GM12892 (cell line): Measurements from ENCODE around the gene TNFRSF1A.

ENCODE experiments used
- POLR2A ChIP-seq: IDR thresholded peaks from 2 replicates; pipeline ENCODE4 v1.6.1; 2011; ENCODE audit warnings: low read depth, low read length, control low read depth
- POLR2AphosphoS5 ChIP-seq: IDR thresholded peaks from 2 replicates; pipeline ENCODE4 v1.6.1; 2011; ENCODE audit warnings: low read depth, low read length, control low read depth

DNA sequence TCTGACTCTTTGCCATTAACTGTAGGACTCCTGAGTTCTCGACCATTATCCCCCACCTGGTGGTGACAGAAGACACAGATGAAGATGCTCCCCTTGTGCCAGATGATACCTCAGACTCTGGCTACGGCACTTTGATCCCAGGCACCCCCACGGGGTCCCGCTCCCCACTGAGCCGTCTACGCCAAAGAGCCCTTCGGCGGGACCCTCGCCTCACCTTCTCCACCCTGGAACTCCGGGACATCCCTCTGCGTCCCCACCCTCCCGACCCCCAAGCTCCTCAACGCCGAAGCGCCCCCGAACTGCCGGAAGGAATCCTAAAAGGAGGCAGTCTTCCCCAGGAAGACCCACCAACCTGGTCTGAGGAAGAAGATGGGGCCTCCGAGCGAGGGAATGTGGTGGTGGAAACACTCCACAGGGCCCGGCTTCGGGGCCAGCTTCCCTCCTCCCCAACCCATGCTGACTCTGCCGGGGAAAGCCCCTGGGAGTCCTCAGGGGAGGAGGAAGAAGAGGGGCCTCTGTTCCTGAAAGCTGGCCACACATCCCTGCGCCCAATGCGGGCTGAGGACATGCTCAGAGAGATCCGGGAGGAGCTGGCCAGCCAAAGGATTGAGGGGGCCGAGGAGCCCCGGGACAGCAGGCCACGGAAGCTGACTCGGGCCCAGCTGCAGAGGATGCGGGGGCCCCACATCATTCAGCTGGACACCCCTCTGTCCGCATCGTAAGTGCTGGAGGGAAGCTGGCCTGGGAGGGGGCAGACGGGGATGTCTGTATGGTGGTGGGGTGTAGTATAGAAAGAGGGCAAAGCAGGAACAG is 14.4 kb downstream of the TNFRSF1A start:
- TF ChIP-seq POLR2A (no peak), POLR2AphosphoS5 (no peak)
